ENCODE data around the gene BPIFB2. TPM values are rescaled to one million over a fixed set of nuclear protein-coding genes. Genes with fewer than 3 reads are reported as not detected.

Gene BPIFB2
- total RNA-seq, 1 donor from 2014 or later: not detected

DNA sequence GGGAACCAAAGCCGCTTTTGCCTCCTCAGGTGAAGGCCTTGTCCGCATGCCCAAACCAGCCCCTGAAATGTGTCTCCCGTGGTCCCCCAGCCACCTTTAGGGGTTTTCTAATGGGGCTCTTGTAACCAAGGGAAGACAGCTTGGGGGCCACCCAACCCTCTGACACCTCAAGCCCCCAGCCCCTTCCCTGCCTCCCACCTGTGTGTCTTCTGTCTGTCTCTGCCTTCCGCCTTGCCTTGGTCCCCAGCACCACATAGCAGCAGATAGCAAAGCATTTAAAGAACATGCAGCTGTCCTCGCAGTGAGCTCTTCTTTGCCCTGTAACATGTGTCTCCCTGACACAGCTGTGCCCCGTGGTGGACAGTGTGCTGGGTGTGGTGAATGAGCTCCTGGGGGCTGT lies 55.8 kb downstream of the BPIFB2 start:
- Histone ChIP-seq H3K4me3 (no peak overlapping the region), H3K9me3 (no peaks in the 10 kb centered on the region), H3K4me1 (no peaks in the 10 kb centered on the region), H3K27me3 (no peaks in the 10 kb centered on the region), H3K27ac (no peak overlapping the region), H3K36me3 (no peaks in the 10 kb centered on the region)
- intact Hi-C loops (cut with DNase I): no loop called here
- TF ChIP-seq POLR2A (IDR thresholded peaks at IDR 0.05) (no peak), POLR2AphosphoS5 (IDR thresholded peaks at IDR 0.05; ENCODE audit: insufficient read depth in 1 of 2, low read depth in 1 of 2) (no peak)
- TF ChIP-seq, protein P1, sequence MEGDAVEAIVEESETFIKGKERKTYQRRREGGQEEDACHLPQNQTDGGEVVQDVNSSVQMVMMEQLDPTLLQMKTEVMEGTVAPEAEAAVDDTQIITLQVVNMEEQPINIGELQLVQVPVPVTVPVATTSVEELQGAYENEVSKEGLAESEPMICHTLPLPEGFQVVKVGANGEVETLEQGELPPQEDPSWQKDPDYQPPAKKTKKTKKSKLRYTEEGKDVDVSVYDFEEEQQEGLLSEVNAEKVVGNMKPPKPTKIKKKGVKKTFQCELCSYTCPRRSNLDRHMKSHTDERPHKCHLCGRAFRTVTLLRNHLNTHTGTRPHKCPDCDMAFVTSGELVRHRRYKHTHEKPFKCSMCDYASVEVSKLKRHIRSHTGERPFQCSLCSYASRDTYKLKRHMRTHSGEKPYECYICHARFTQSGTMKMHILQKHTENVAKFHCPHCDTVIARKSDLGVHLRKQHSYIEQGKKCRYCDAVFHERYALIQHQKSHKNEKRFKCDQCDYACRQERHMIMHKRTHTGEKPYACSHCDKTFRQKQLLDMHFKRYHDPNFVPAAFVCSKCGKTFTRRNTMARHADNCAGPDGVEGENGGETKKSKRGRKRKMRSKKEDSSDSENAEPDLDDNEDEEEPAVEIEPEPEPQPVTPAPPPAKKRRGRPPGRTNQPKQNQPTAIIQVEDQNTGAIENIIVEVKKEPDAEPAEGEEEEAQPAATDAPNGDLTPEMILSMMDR (IDR thresholded peaks at IDR 0.05): no peak
- DNase-seq (ENCODE audit: extremely low spot score in 2 of 2): no peak

DNA sequence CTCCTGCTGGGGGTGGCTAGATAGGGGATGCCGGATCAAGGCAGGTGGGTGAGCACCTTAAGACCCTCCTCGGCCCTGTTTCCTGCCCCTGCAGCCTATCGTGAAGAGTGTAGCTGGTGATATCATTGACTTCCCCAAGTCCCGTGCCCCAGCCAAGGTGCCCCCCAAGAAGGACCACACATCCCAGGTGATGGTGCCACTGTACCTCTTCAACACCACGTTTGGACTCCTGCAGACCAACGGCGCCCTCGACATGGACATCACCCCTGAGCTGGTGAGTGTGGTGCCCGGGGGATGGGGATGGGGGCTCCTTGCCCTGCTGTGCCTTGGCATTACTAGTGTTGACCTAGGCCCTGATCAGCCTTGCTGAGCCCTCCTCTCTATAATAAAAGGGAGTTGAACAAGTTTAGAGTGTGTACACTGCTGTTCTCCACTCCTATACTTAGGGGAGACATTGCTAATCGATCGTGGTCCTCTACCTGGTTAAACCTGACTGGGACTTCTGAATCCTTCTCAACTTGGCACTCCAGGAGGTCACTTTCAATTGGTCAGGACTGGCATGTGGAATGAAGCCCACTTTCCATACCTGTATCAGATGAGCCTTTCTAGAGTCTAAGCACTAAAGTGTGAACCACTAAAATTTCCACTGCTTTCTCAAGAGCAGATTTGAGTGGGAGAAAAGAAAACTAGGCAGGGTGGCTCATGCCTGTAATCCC lies 57.2 kb downstream of the BPIFB2 start:
- Histone ChIP-seq H3K9me3 (no peaks in the 10 kb centered on the region), H3K27me3 (no peaks in the 10 kb centered on the region), H3K4me1 (no peaks in the 10 kb centered on the region), H3K36me3 (no peaks in the 10 kb centered on the region), H3K4me3 (no peak overlapping the region), H3K27ac (no peak overlapping the region)
- TF ChIP-seq POLR2A (IDR thresholded peaks at IDR 0.05) (no peak), POLR2AphosphoS5 (IDR thresholded peaks at IDR 0.05; ENCODE audit: insufficient read depth in 1 of 2, low read depth in 1 of 2) (no peak)
- TF ChIP-seq, protein P1 (IDR thresholded peaks at IDR 0.05): no peak
- DNase-seq (ENCODE audit: extremely low spot score in 2 of 2): no peak
- intact Hi-C loops (cut with DNase I): no loop called here

DNA sequence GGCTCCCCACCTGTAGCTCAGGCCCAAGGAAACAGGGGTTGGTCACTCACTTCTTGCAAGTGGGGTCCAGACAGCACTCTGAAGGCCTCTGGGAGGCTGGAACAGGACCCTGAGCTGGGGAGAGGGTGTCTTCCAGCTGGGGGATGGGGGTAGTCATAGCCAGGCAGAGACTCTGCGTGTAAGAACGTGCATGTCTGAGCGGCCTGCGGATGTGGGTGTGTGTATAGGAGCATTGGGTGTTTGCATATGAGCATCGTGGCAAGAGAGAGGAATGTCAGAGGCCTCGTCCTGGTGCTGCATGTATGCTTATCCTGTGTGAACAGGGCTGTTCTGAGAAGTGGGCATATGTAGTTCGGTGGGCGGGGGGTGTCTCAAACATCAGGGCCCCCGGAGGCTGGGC lies 58.3 kb downstream of the BPIFB2 start:
- H3K4me1 ChIP-seq: no peaks in the 10 kb centered on the region
- H3K9me3 ChIP-seq: no peaks in the 10 kb centered on the region
- TF ChIP-seq POLR2AphosphoS5 (IDR thresholded peaks at IDR 0.05; ENCODE audit: insufficient read depth in 1 of 2, low read depth in 1 of 2): no peak
- TF ChIP-seq POLR2A (IDR thresholded peaks at IDR 0.05): no peak
- TF ChIP-seq, protein P1 (IDR thresholded peaks at IDR 0.05): no peak
- H3K27me3 ChIP-seq: no peaks in the 10 kb centered on the region
- H3K27ac ChIP-seq: no peak overlapping the region
- H3K36me3 ChIP-seq: no peaks in the 10 kb centered on the region
- intact Hi-C loops (cut with DNase I): no loop called here
- DNase-seq (ENCODE audit: extremely low spot score in 2 of 2): no peak
- no peak overlapping the region for H3K4me3 ChIP-seq

DNA sequence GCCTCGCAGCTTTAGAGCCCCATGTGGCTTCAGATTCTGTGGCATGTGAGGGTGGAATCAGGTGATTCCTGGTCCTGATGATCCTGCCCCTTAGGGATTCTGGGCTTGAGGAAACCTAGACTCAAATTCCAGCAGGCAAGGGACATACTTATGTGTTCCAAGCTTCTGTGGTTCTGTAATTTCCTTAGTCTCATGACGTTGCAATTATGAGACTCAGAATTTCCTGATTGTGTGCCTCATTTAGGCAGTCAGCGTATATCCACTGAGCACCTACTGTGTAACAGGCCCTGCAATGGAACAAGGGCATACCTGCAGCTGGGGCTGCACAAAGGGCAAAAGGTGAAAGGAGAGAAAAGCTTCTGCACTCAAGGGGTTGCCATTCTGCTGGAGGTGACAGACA lies 60.3 kb downstream of the BPIFB2 start:
- H3K4me3 ChIP-seq: no peak overlapping the region
- no peaks in the 10 kb centered on the region for H3K36me3 ChIP-seq
- no peaks in the 10 kb centered on the region for H3K27me3 ChIP-seq
- no peak overlapping the region for H3K27ac ChIP-seq
- no peaks in the 10 kb centered on the region for H3K4me1 ChIP-seq
- no peak for DNase-seq (ENCODE audit: extremely low spot score in 2 of 2)
- H3K9me3 ChIP-seq: no peaks in the 10 kb centered on the region
- TF ChIP-seq POLR2AphosphoS5 (IDR thresholded peaks at IDR 0.05; ENCODE audit: insufficient read depth in 1 of 2, low read depth in 1 of 2) (no peak), POLR2A (IDR thresholded peaks at IDR 0.05) (no peak)
- TF ChIP-seq, protein P1 (IDR thresholded peaks at IDR 0.05): no peak
- intact Hi-C loops (cut with DNase I): no loop called here

DNA sequence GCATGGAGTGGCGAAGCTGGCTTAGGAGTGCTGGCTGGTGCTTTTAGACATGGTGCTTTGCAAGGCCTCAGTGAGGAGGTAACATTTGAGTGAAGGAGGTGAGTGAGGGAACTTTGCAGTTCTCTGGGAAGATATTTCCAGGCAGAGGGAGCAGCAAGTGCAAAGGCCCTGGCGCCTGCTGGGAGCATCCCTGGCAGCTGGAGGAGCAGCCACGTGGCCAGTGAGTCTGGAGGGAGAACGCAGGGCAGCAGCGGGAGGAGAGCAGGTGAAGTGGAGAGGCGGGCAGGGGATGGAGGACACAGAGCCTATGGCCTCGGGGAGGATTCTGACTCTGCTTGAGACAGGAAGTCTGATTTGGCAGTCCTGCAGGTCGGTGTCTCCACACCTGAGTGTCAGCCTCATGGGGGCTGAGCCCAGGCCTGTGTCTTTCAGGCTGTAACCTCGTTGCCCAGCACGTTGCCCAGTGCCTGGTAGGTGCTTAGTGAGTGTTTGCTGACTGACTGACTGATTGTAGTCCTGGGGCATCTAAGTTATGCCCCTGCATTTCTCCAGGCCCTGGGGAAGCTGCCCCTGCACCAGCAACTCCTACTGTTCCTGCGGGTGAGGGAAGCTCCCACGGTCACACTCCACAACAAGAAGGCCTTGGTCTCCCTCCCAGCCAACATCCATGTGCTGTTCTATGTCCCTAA lies 60.9 kb downstream of the BPIFB2 start:
- no peaks in the 10 kb centered on the region for H3K27me3 ChIP-seq
- H3K27ac ChIP-seq: no peak overlapping the region
- TF ChIP-seq, protein P1 (IDR thresholded peaks at IDR 0.05): no peak
- TF ChIP-seq POLR2A (IDR thresholded peaks at IDR 0.05) (no peak), POLR2AphosphoS5 (IDR thresholded peaks at IDR 0.05; ENCODE audit: insufficient read depth in 1 of 2, low read depth in 1 of 2) (no peak)
- H3K4me3 ChIP-seq: no peak overlapping the region
- intact Hi-C loops (cut with DNase I): no loop called here
- no peaks in the 10 kb centered on the region for H3K4me1 ChIP-seq
- DNase-seq (ENCODE audit: extremely low spot score in 2 of 2): no peak
- H3K36me3 ChIP-seq: no peaks in the 10 kb centered on the region
- no peaks in the 10 kb centered on the region for H3K9me3 ChIP-seq
